Measurements from ENCODE around the gene EPS8. TPM values are rescaled to one million over a fixed set of nuclear protein-coding genes. Genes with fewer than 3 reads are reported as not detected.
"Not testable (repeated sequence)": the region's sequence is repeated elsewhere in the genome, so short reads cannot be mapped to it uniquely, and the experiment has no call there.

Gene EPS8
- polyA plus RNA-seq, 1 donor: 34.5 TPM

DNA sequence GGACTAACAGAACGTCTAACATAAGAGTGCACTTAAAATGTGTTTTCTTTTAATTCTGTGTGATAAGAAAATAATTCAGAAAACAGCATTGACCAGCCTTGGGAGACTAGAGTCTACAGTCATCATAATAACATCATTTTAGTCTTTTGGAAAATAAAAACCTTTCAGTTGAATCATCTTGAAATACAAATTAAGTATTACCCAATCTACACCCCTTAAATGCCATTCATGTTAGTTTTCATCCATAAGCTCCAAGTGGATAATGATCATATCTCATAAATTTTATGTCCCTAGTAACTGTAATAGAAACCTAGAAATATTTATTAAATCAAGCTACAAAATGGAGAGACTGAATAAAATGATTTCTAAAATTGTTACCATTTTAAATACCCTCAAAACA lies 32.4 kb downstream of the EPS8 start:
- DNase-seq: no peak

- peak; percentile 15 for DNase-seq
Measured at GRCh38 chr12:15754233-15754632, 35.0 kb downstream of the EPS8 start.

DNA sequence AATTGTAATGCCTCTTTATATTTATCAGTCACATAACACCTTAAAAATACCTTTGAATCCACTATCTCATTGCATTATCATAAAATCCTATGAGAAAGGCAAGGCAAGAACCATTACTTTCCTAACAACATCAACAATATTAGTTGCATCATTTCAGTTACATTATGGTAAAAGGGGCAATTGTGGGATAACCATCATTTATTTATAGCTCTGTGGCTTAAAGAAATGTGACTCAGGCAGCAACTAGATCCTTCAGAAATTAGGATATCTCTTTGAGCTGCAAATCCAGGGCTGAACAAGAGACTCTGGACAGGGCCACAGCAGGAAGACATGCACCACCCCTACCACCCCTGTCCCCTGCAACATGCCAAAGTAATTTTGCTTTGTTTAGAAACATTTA lies 36.4 kb downstream of the EPS8 start:
- DNase-seq: no peak

GRCh38 chr12:15751741-15752140 lies 37.4 kb downstream of the EPS8 start:
- no peak for DNase-seq

DNA sequence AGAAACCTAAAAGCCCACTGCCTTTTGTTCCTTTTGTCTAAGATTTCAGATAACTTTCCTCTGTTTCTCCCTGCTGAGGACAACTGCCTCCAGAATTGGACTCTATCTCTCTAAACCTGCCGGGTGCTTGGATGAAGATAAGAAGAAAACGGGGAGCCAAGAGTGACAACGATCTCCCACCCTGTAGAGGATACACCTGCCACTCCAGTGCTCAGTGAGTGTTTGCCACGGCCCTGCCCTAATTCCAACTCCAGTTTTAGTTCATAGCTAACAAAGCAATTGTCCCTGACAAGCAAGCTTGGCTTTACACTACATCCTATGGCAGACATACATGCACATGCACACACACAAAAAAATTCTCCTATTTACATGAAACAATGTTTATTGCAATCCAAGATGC lies 39.3 kb downstream of the EPS8 start:
- no peak for DNase-seq

- DNase-seq: not testable (repeated sequence)
Measured at GRCh38 chr12:15741870-15742269, 47.3 kb downstream of the EPS8 start.

DNA sequence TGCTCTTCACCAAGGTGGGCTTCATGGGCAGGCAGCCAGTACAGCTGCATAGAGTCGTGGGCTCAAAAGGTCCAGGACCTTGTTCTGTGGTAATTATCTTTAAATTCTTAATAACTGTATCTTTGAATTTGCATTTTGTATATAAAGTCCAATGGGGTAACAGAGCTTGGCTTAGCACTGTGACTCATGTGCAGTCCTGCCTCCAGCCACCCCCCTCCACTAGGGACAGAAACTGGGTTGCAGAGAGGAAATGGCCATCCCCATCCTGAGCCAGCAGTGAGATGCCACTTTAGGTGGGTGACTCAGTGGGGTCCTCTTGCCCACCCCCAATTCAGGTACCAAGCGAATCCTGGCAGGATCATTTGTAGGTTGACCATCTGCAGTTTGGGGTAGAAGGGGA lies 48.1 kb downstream of the EPS8 start:
- no peak for DNase-seq

GRCh38 chr12:15740389-15740788 lies 48.8 kb downstream of the EPS8 start:
- not testable (repeated sequence) for DNase-seq

DNA sequence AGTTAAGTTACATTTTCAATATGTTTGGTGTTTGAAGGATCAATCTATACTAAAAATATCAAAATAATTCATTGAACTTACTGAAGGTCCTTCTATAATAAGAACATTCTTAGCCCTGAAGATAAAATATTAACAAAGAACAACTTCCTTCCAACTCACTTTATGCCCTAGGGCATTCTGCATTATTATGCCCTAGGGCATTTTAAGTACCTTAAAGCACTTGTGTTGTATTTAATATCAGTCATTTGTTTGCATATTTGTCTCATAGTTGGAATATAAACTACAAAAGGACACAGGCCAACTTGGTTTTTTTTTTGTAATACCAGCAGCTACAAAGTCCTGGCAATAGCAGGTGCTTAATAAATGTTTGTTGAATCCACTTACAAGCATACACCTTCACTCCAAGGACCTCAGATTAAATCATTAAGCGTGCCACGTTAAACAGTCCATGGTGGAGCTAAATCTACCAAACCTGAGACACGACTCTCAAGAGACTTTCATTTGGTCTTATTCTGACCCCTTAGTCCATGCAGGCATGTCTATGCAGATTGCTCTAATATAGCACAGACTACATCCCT lies 50.7 kb downstream of the EPS8 start:
- no peak for DNase-seq

DNA sequence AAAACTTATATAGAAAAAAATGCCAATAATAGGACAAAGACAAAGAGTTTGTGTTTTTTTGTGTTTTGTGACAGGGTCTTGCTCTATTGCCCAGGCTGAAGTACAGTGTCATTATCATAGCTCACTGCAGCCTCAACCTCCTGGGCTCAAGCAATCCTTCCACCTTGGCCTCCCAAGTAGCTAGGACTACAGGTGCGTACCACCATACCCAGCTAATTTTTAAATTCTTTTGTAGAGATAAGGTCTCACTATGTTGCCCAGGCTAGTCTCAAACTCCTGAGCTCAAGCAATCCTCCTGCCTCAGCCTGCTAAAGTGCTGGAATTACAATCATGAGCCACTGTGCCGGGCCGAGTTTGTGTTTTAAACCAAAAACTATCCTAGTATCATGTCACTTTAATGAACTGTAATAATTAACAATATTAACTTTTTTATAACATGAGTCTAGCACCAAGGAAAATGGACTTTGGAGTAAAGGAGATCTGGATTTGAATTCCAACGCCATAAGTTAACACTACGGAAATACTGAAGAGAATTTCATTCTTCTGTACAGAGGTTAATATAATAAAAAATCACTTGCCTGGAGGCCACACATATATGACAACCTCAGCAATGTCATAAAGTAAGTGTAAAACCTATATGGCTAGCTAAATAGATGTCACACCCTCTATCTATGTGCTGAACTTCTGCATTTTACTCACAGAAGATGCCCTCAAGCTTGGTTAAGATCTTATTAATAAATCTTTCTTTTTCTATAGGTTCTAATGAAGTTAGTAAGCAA lies 53.2 kb downstream of the EPS8 start:
- DNase-seq: no peak

DNA sequence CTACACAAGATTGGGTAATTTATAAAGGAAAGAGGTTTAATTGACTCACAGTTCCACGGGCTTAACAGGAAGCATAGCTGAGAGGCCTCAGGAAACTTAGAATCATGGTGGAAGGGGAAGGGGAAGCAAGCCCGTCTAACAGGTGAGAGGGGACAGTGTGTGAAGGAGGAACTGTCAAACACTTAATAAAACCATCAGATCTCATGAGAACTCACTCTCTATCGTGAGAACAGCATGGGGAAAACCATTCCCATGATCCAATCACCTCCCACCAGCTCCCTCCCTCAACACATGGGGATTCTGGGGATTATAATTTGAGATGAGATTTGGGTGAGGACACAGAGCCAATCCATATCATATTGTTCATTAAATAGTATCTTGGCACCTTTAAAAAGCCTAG lies 56.1 kb downstream of the EPS8 start:
- DNase-seq: no peak

- no peak for DNase-seq
Measured at GRCh38 chr12:15732341-15733061, 56.7 kb downstream of the EPS8 start.

DNA sequence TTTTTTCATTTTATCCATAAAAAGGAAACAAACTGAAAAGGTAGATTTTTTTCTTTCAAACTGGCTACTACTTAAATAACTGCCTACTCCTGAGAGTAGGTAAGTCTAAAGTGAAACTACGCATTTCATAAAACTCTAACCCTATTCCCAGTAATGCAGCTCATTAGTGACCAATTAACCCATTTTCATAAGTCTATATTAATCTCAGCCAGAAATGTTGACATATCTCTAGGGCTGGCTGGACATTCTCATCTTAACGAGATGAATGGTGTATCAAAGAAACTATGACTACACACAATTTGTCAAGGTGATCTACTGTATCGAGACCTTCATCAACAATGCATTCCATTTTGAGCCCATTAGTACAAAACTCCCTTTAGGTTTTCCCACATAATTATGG lies 57.2 kb downstream of the EPS8 start:
- DNase-seq: no peak

DNA sequence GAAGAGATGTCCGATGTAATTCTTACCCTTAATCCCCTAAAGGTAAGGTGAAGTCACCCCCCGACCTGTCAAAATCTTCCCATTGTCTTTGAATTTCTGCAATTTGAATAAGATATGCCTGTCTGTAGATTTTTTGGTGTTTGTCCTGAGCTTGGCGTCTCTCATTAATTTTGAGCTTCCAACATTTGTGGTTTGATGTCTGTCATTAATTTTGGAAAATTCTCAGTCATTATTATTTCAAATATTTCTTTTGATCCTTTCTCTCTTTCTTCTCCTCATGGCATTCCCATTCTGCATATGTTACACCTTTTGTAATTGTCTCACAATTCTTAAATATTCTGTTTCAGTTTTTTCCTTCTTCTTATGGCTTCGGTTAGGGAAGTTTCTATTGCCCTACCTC lies 60.1 kb downstream of the EPS8 start:
- DNase-seq: no peak

DNA sequence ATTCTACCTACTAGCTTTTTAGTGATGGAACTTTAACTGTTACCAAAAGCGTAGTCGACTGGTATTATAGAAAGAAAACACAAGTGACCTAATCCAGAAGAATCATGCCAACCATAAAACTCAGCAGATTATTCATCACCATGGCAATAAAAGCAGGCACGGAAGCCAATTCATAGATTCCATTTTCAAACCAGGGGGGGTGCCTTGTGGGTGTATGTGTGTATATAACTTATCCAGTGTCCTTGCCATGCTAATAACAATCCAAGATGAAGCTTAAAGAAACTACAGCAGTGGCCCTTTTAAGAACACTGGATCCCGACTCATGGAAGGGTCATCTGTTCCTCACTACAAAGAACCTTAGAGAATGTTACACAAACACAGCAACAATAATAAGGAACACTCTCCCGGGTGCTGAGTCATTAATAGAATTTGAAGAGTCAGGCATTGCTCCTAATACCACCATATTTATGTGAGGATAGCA lies 61.0 kb downstream of the EPS8 start:
- peak; percentile 9 for DNase-seq

GRCh38 chr12:15726878-15727150 lies 62.4 kb downstream of the EPS8 start:
- no peak for DNase-seq

- DNase-seq: no peak
Measured at GRCh38 chr12:15726027-15726877, 62.9 kb downstream of the EPS8 start.

GRCh38 chr12:15722951-15723350 lies 66.2 kb downstream of the EPS8 start:
- DNase-seq: no peak

DNA sequence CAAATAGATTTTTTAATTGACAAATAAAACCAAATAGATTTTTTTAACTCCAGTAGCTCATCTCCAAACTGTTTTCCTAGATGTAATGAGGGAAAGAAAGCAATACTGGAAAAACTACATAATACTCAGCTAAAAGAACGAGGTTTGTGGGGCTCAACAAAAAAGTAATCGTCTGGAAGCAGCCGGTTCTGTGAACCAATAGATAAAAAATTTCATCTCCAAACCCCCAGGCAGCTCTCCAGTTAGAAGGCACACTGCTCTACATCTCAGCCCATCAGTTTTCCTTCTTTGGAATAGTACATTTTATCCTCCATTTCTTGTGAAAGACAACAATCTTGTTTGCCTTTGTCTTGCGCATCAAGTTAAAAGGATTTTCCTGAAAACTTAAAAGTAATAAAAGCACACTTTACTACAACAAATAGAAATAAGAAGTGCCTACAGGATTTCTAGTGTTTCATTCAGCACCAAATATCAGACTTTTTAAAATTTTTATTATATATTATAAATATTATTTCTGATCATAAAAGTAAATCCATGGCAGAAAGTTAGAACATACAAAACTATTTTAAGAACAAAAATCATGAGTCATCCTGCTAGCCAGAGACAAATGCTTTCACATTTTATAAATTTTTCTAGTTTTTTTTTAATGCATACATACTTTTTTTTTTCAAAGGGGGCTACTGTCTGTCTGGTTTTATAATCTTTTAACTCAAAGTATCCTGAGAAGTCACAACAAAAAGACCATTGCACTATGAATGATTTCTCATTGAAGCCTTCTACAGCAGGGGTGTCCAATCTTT lies 67.7 kb downstream of the EPS8 start:
- DNase-seq: no peak

DNA sequence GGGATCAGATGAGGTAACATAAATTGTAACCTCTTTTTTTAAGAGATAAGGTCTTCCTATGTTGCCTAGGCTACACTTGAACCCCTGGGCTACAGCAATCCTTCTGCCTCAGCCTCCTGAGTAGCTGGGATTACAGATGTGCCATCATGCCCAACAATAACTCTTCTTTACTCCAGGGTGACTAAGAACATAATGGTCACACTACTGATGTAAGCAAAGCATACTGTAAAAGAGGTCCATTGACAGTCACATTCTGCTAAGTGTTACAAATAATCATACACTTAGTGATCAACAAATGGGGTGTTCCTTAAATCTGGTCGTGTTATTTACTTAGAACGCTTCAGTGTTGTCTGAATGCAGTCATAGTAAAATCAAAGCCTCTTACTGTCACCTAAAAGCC lies 68.9 kb downstream of the EPS8 start:
- no peak for DNase-seq

DNA sequence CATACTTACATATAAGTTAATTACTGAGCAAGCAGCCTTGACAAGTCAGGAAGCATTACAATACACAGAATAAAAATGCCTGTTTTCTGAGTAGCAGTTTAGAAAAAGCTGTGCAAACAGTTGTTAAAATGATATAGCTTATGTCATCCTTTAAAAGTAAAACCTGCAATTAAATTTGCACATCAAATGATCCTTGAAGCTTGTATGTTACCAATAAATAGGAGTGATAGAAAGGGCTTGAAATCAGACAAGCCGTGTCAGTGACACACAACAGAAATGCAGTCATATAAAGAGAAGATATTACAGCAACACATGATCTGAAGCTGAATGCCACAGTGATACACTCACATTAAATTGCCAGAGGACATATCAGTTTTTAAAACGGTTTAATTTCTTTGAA lies 70.0 kb downstream of the EPS8 start:
- no peak for DNase-seq

DNA sequence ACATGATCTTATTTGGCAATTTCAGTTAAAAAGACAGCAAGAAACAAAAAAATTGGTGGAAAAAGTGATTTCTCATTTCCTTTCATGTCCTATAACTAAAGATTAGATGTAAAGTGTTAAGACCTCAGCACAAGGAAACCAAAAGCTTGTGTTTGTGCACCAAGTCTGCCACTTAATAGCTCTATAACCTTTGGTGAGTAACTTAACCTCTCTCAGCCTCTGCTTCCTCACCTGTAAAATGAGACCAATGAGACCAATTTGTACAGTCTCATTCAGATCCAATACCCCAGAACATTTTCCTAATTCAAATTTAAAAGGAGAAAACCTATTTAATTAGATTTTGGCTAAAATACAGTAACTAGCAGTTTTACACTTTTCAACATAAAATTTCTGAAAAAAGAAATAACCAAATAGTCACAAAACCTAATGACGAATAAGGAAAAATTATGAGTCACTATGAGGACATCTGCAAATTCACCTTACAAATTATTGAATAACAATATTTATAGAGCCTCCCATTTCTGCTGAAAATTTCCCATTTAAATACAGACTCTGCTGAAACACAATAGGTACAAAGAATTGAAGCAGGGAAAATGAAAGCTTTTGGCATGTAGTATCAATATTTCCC lies 71.1 kb downstream of the EPS8 start:
- DNase-seq: no peak
